ENCODE measurements around the gene LCE3B. TPM values are rescaled to one million over a fixed set of nuclear protein-coding genes. Genes with fewer than 3 reads are reported as not detected.

Gene LCE3B
- total RNA-seq, 1 donor from 2014 or later, result not detected

DNA sequence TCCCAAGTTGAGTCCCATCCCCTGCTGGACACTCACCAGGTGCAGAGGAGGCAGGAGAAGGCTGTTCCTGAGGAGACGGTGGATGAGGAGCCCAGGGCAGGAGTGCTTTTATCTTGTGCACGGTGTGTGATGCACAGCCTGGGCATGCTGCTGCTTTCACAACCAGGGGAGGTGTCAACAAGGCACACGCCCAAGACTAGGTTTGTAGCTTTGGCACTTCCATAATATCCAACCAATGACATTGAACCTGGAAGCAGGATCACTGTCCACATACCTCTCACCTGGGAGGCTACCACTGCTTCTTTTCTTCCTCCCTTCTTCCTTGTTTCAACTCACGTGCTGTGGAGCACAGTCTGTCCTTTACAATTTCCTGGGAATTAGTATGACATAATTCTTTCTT, 33.2 kb upstream of the LCE3B start, which contains the start of gene LCE3D:
TSS of gene LCE3D (minus strand) at position 84 of the 400 bp plus-strand sequence. CDS start 580 bp downstream, outside the sequence.
- TF ChIP-seq CTCF (IDR thresholded peaks at IDR 0.05), result no peak
- peak in 1 of 2 donors; percentile 10 for TF ChIP-seq POLR2AphosphoS5 (IDR thresholded peaks at IDR 0.05; ENCODE audit: insufficient read depth in 1 of 2, low read depth in 1 of 2)
- intact Hi-C loops (cut with DNase I), result no loop called here
- Histone ChIP-seq H3K27me3 (no peaks in the 10 kb centered on the region), H3K9me3 (no peaks in the 10 kb centered on the region), H3K27ac (no peak within 1 kb of the TSS), H3K4me1 (no peaks in the 10 kb centered on the region), H3K36me3 (no peaks in the 10 kb centered on the region), H3K4me3 (no peak within 1 kb of the TSS)
- no peak for DNase-seq (ENCODE audit: extremely low spot score in 2 of 2)

GRCh38 chr1:152582647-152583046, 31.0 kb upstream of the LCE3B start:
- H3K27ac ChIP-seq, result no peak overlapping the region
- H3K36me3 ChIP-seq, result no peaks in the 10 kb centered on the region
- H3K27me3 ChIP-seq, result no peaks in the 10 kb centered on the region
- H3K9me3 ChIP-seq, result no peaks in the 10 kb centered on the region
- DNase-seq (ENCODE audit: extremely low spot score in 2 of 2), result no peak
- intact Hi-C loops (cut with DNase I), result no loop called here
- TF ChIP-seq POLR2A (IDR thresholded peaks at IDR 0.05), result no peak
- TF ChIP-seq POLR2AphosphoS5 (IDR thresholded peaks at IDR 0.05; ENCODE audit: insufficient read depth in 1 of 2, low read depth in 1 of 2), result no peak
- TF ChIP-seq CTCF (IDR thresholded peaks at IDR 0.05), result no peak
- H3K4me3 ChIP-seq, result no peak overlapping the region
- H3K4me1 ChIP-seq, result no peaks in the 10 kb centered on the region

- DNase-seq (ENCODE audit: extremely low spot score in 2 of 2), result no peak
- H3K27me3 ChIP-seq, result no peaks in the 10 kb centered on the region
- intact Hi-C loops (cut with DNase I), result no loop called here
- no peaks in the 10 kb centered on the region for H3K36me3 ChIP-seq
- no peak for TF ChIP-seq POLR2AphosphoS5 (IDR thresholded peaks at IDR 0.05; ENCODE audit: insufficient read depth in 1 of 2, low read depth in 1 of 2)
- no peak for TF ChIP-seq POLR2A (IDR thresholded peaks at IDR 0.05)
- TF ChIP-seq CTCF (IDR thresholded peaks at IDR 0.05), result no peak
- H3K9me3 ChIP-seq, result no peaks in the 10 kb centered on the region
- H3K4me1 ChIP-seq, result no peaks in the 10 kb centered on the region
- no peak overlapping the region for H3K4me3 ChIP-seq
- H3K27ac ChIP-seq, result no peak overlapping the region
These were observed 28.0 kb upstream of the LCE3B start for GRCh38 chr1:152585586-152585985.

DNA sequence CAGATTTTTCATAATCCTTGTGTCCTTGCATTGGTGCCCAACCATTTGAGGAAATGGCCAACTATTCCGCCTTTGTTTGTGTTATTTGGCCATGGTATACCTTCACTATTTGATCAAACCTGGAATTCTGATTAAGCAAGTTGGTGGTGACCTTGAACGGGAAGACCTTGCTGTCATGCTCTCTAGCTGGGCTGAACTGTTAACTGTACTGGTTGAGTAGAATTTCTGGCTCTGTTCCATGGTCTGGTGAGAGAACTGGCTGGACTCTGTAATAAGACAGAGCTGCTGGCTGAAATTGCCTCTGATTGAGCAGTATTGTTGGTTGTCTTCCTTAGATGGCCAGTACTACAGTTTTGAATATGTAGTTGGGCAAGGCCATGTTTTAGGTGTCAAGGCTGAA, 16.6 kb upstream of the LCE3B start:
- no peaks in the 10 kb centered on the region for H3K4me1 ChIP-seq
- intact Hi-C loops (cut with DNase I), result no loop called here
- DNase-seq (ENCODE audit: extremely low spot score in 2 of 2), result no peak

More for the DNA sequence above, 16.6 kb upstream of the LCE3B start:
- Histone ChIP-seq H3K27me3 (no peaks in the 10 kb centered on the region), H3K27ac (no peak overlapping the region), H3K4me3 (no peak overlapping the region), H3K9me3 (no peaks in the 10 kb centered on the region), H3K36me3 (no peaks in the 10 kb centered on the region)
- TF ChIP-seq POLR2A (IDR thresholded peaks at IDR 0.05) (no peak), POLR2AphosphoS5 (IDR thresholded peaks at IDR 0.05; ENCODE audit: insufficient read depth in 1 of 2, low read depth in 1 of 2) (no peak), CTCF (IDR thresholded peaks at IDR 0.05) (no peak)
